Pulmonary artery endothelial cell (primary cell): ENCODE results near the gene PTPRC. TPM values are rescaled to one million over a fixed set of nuclear protein-coding genes. Genes with fewer than 3 reads are reported as not detected.

Experiments used
- DNase-seq: peaks from one replicate; pipeline ENCODE4 v3.0.0-alpha.2; 2011; ENCODE audit warnings: low read depth, low spot score
- total RNA-seq: library from RNA; depleted of rRNA; stranded (reverse); fragments of >200 nt; gene quantifications from 2 replicates; pipeline ENCODE4 v1.2.3, GENCODE V29; 2014

Gene PTPRC
- total RNA-seq, 1 donor from 2014 or later: not detected

DNA sequence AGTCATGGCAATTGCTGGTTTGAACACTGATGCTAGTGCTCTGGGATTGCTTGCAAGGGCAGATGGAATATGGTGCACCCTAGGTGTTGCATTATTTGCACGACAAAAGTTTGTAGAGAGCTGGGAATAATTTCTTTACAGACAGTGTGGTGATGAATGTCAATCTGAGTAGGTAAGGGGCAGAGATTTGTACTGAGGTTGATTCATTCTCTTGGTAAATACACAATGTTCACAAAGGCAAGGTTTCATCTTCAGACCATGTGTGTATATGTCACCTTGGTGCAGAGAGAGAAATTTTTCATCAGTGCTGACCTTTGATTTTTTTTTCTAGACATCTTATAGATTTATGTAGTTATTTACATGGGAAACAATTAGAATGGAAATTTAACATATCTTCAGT is 5.0 kb downstream of the PTPRC start:
- no peak for DNase-seq

DNA sequence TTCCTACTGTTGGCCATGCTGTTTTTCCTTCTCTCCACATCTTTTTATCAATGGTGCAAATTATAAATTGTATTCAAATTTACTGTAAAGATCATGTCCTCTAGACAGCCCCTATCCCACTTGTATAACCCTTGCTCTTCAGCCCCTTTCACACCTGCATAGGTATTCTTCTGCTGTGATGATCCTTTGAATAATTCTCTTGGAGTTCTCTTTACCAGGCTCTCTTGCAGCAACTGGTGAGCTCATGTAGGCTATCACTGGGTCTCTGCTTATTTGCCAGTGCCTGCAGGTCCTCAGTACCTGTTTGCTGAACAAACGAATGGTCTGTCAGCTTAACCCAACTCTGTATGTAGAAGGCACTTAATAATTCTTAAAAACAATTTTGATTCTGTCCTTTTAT is 8.2 kb downstream of the PTPRC start:
- DNase-seq: no peak

DNA sequence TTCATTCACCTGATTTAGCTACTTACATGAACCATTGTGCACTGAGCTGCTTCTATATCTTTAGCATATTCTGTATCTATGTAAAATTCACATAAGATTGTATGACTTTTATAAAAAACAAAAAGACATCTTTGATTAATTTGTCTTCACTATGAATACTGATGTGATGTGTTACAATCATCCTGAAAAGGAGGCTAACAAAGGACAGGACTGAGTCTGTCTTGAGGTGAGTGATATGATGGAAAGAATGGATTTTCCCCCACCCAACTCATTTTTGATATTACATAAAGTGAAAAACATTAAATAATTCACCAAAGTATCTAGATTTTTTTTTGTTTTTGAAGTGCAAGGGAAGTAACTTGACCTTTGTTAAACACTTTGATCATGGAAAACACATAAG is 9.8 kb downstream of the PTPRC start:
- DNase-seq: no peak

DNA sequence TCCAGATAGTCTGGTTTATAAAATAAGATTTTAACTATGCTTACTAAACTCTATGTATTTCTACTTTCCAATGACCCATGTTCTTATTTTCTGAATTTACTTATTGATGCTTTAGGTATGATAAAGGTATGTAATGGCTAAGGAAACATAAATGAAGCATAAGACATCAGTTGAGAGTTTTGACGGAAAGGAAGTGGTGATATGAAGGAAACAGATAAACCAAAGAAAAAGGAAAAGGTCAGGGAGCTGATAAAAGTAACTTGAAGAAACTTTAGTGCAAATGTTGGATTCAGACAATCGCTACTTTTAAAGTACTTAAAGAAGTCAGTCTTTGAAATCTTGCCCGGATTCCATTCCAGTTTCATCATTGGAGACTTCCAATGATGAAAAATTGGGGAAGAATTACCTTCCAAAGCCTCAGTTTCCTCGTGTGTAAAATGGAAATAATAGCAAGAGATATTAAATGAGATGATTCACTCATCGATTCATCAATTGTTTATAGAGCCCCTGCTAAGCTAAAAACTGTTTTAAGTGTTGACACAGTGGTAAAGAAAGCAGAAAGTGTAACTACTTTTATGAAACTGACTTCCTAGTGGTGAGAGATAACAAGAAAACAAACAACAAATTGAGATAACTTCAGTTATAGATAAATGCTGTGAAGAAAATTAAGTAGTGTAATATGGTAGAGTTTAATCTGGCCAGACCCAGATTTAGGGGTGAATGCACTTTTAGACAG is 10.6 kb downstream of the PTPRC start:
- DNase-seq: no peak

DNA sequence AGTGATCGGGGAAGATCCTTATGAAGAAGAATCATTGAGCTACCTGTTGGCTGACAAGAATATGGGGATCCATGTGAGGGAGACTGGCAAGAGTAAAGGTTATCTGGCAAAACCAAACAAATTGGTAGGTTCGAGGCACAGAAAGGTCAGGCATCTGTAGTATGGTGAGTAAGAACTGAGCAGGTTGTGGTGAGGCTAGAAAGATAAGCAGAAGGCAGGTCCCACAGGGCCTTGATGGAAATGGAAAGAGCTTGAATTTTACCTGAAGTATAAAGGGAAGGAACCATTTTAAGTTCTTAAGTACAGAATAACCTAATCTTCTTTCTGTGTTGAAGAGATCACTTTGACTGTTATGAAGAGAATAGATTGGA is 11.1 kb downstream of the PTPRC start:
- DNase-seq: no peak

DNA sequence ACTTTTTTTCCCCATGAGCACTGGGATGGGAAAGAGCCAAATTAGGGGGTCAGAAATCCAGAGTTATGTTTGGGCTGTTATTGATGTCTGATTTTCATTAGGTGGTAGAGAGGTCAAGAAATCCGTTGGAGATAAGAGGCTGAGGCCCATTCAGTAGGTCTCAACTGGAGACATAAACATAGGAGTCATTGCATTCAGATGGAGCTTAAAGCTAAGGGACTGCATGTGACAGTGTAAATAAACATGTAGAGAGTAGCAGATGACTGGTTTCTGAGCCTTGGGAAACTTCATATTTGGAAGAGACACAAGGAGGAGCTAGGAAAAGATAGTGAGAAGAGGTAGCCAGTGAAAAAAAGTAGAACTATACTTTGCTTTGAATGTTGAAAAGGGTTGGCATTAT is 11.7 kb downstream of the PTPRC start:
- DNase-seq: no peak

DNA sequence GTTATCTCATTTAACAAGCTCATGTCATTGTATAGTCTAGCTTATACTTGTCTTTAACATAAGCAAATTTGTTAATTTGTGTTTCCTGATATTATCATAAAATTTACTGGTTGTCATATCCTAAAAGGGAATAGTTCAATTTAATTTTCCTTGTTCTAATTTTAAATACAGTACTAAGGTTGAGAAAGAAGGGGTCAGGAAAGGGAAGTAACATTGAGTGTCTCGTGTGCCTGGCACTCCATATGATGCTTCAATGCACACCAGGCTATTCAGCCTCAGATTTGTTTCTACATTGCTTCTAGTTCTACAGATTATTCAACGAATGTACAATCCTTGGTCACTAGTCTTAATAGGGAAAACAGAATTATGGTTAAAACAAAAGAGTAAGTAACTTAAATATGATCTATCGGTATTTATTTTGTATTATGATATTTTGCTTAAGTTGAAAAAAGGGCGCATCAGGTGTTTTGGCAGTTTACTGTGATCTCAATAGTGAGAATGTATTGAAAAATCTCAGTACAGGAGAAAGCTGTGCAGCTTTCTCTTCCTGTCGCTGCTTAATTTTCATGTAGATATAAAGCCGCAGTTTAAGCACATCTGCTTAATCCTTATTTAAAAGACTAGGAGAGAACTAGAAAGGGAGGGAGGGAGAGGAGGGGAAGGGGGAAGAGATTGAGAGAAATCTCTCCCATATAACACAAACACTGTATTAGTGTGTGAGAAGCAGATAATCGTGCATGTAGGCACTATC is 13.0 kb downstream of the PTPRC start:
- DNase-seq: no peak

DNA sequence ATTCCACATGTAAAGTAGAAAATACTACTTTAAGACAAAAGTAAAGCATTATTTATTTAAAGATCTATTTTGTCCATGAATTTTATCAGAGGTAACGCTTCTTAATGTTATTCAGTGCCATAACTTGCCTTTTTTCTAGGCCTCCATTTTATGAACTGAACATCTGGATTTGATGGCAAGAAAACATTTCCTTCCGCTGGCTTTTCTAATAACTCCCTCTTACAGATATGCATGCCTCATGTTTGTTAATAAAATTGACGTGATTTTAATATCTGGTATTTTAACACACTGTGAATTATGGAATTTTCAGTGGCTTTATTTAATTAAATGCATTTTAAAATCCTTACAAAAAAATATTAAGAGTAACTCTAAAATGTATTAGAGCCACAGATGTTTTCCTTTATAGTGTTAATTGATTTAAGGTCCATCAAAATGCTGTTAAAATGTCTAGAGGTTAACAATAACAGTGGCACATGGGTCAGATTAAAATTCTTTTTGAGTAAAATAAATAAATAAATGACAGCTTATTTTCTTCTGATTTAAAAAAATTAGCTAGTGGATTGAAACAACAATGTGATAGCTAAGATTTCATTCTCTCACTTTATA is 15.1 kb downstream of the PTPRC start:
- no peak for DNase-seq

DNA sequence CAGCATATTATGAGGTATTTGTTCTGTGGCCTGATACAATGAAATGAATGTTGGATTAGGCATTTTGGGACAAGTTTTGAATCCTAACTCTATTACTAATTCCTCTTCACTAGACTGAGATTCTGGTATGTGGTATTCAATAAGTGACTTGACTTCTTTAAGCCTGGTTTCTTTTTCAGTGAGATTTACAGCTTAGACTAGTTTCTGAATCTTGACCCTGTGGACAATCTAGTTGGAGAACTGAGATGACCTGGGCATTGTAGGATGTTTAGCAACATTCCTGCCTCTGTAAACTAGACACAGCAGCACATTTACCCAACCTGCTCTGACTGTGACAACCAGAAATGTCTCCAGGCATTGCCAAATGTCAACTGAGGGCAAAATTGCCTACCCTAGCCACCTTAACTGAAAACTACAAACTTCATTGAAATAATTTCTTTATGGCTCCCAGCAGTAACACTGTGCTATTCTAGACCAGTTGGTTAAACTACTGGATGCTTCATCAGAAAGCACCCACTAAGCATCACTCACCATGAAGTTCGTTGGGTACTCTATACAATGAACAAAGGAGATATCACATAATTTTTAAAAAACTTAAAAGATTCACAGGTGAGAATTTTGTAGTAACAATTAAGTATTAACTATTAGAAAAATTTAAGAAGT is 16.8 kb downstream of the PTPRC start:
- no peak for DNase-seq

DNA sequence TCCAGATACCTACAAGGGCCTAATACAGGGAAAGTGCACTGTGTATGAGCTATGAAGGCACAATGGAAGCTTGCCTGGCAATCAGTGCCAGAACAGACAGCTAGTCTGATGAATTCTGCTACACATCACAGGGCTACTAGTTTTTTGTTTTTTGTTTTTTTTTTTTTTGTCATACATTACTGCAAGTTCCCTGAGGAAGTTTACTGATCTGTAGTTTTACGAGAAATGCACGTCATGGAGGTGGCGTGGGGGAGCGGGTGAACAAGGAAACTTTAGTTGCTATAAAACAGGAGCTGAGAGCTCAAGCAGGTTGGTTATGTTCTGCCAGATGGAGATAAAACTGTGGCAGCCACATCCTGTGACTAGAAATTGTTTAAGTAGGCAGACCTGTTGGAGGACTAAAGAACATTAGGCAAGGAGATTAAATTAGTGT is 17.7 kb downstream of the PTPRC start:
- no peak for DNase-seq

DNA sequence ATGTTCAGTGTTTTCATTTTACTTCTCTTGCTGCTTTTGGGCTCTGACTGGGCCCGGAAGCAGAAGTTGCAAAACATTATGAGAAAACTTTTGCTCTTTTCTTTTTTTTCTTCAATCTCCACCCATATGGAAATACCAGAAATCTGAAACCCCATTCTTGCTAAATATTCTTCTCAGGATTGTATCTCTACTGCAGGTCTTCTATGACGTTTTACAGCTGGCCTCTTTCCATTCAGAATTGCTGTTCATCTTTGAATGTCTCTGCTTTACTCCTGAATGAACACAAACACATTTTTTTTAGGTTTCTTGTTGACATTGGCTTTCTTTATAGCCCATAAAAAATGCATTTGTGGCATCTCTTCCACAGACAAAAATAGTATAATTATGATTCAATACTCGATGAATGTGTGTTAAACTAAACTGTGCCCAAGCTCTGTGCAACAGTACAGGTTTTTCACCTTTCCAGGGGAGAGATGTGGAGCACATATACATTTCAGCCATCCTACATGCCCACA is 18.8 kb downstream of the PTPRC start:
- no peak for DNase-seq

DNA sequence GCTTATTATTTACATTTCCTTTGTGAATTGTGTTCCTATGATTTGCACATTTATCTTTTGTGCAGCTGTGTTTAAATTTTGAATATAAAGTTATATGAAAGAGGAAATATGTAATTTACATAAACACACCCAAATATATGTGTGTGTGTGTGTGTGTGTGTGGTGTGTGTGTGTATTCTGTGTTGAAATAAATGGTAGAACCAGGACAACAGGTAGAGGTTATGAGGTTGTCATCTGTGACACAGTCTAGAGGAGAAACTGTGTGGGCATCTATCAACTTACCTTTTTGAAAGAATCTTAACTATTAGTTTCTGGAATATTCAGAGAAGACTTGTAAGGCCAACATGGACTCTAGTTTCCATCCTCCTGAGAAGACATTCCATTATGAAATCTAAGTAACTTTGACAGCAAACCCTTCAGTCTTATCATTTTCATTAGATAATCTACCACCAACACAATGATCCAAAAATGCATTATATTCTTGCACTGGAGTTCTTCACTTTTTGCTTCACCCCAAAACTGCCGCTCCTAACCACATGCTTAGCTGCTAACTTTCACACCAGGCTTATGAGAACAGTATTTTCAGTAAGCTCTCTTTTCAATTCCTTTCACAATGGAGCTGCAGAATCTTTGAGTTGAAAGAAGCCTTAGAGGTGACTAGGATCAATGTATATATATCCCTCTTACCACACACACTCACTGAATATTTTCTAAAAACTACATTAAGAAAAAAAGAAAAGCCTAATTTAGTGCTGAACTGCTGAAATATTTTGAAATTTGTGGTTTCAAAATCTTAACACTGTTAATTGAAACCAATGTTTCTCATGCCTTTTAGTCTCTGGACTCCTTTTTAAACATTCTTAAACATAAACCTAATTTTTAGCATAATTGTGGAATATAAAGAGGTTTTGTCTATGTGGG is 21.8 kb downstream of the PTPRC start:
- DNase-seq: no peak

DNA sequence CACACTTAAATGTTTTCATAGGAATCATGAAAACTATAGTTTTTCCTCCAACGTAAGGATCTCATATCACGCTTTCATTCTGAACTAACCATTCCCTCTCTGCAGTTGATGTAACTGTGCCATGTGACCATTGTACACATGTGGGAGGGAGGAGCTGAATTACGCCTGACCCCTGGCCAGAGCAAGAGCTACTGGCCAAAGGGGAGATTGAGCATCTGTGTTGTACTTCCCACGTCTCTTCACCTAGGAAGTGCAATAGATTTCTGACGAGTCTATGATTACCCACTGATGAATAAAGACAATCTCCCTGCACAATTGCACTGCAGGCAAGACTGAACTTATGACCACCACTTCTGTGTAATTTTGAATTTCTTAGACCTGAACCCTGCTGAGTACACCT is 24.0 kb downstream of the PTPRC start:
- DNase-seq: no peak

DNA sequence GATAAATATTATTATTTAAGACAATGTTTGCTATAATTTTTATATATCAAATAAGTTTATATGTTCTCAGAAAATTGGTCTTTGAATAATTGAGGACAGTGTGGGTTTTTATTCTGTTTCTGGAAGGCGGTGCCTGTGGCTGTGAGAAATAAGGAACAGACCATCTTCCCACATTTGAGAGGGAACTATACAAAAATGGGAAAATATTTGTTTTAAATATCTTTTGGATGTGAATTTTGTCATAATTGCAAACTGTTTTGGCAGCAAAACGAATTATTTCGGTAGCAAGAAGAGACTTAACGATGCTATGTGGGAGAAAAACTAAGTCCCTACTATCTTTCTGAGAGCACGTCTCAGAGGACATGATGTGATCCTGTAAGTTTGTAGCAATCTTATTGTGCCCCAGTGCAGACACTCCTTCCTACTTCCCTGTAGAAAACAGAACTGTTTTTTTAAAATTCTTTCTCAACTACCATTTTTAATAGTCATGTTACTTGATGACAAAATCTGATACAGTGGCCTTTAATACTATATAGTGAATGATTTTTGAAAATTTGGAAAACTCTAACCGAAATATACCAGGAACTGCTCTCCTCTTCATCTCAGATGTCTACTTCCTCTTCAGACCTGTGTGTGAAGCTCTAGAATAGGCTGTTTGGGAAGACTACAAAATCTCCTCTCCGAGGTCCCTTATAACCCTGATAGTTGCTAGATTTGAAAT is 25.4 kb downstream of the PTPRC start:
- no peak for DNase-seq

DNA sequence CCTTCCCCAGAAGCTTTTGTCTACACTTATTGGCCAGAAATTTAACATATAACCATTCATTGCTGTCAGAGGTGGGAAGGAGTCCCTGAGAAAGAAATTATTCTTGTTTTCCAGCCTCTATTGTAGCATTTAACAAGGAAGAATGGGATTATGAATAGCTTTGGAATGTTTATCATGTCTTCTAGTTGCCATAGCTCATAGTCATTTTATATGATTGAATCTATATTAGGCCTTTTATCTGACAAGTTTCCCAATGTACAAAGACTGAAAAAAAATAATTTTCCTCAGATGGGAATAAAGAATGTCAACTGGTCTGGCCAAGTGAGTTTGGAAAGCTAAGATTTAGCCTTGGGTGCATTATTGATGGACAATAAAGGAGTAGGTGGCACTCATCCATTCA is 28.3 kb downstream of the PTPRC start:
- no peak for DNase-seq

DNA sequence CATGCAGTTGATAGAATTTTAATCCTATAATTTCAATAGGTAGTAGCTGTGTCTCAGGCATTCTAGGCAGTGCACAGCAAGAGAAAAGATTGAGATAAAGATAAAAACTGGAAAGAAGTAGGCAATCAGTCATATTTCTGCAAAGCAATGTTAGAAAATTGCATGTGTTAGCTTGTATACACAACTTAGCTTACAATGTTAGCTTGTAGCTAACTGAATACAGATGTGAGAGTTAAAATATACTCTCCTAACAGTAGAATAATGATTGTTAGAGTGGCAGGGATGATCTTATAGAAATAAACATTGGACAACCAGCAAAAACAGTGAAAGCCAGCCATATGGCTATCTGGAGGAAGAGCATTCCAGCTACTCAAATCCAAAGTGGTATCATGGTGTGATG is 29.0 kb downstream of the PTPRC start:
- DNase-seq: no peak

DNA sequence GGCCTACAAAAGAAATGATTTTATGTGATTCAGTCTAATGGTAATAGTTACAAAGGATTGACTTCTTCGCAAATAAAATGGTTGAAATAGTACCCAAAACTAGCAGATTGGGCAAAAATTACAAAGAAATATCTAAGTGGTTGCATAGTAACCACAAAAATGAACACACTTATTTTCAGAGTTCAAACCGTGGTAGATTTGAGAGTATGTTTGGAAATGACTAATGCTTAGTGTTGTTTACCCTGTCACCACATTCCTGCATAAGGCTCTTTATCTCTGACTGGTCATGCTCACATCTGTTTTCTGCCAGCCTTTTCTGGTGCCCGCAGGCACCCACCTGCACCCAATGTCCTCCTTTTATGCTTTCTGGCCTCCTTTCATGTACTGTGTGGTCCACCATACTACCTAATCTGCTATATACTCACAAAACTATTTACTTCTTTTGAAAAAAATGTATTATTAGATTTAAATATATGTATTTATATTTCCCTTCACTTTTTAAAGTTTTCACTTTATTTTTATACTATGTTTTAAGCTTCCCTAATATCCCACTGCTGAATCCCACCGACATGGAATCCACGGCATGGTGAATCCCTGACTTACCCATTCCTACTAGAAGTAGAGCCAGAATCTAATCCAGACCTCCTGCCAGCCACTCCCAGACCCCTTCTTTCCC is 30.3 kb downstream of the PTPRC start:
- peak; percentile 71 for DNase-seq

DNA sequence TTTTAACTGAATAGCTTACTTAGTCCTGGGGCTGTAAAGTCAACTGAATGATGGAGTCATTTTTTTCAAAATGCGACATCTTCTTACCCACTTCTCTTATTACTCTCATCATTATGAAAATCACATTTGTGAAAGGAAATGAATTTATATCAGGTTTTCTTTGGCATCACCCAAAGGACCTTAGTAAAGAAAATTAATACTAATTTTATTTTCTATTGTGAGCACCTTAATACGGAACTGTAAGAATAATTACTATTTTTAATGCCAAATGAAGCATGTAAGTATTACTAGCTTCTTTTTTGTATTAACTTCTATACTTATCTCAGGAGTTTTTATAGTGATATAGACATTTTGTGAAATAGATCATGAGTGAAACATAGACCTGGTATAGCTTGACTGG is 30.9 kb downstream of the PTPRC start:
- DNase-seq: no peak

DNA sequence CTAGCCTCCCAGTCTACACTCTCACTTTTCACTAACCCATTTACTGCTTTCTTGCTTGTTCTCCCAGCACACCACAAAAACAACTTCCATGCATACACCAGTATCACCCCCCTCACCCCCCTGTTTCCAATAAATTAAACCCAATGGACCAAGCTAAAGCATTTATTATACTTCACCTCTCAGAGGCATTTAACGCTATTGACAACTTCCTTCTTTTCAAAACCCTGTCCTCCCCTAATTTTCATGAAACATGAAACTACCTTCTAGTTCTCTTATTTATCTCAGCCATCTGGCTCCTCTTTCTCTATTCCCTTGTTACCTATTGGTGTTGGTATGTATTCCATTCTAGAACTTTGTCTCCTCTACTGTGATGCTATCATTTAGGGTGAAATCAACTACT is 32.3 kb downstream of the PTPRC start:
- no peak for DNase-seq

DNA sequence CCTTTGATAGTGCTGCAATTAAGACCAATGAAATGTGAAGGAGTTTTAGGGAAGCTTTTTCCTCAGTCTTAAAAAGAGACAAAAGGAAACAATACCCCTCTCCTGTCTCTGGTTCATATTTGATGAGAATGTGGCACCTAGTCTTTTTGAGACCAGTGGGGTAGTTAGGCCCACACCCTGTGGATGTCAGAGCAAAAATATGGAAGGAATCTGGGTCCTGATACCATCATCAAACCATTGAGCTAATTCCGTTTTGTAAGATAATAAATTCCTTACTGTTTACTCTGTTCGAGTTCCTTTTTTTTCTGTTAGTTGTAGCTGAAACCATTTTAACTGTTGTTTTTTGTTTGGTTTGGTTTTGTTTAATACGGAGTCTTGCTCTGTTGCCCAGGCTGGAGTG is 33.3 kb downstream of the PTPRC start:
- no peak for DNase-seq
